ENCODE results near the gene RABGAP1L.

RABGAP1L gene

GRCh38 chr1:174995121-174995520 lies 835.8 kb downstream of the RABGAP1L start:
- Histone ChIP-seq H3K27ac (ENCODE audit: low read depth, low read length) (no peak overlapping the region), H3K4me3 (ENCODE audit: low read depth, low read length) (no peak overlapping the region), H3K4me1 (ENCODE audit: control insufficient read depth in 1 of 2, insufficient read depth in 2 of 2, low read length in 2 of 2) (no peaks in the 10 kb centered on the region), H3K79me2 (ENCODE audit: control insufficient read depth, insufficient read depth, low read length, poor library complexity) (peaks cover 9% of the 10 kb centered on the region), H3K14ac (ENCODE audit: low read length) (no peak overlapping the region), H3K9ac (ENCODE audit: low read length) (no peak overlapping the region), H4K8ac (ENCODE audit: low read depth, low read length) (no peak overlapping the region), H3K79me1 (ENCODE audit: low read length) (peaks cover 11% of the 10 kb centered on the region), H2BK120ac (ENCODE audit: insufficient read depth, low read length, poor library complexity) (no peak overlapping the region), H4K12ac (ENCODE audit: low read depth, low read length) (no peak overlapping the region), H2BK5ac (ENCODE audit: low read depth, low read length, poor library complexity) (no peak overlapping the region), H3K18ac (ENCODE audit: low read length) (no peak overlapping the region), H4K91ac (ENCODE audit: low read depth, low read length) (no peak overlapping the region), H3K9me3 (ENCODE audit: insufficient read depth, low read depth, low read length) (no peaks in the 10 kb centered on the region), H3K27me3 (ENCODE audit: insufficient read depth, low read length) (no peaks in the 10 kb centered on the region), H2AFZ (ENCODE audit: insufficient read depth, low read length, poor library complexity) (no peak overlapping the region), H3K4ac (ENCODE audit: low read depth, low read length) (no peak overlapping the region), H3K36me3 (ENCODE audit: control insufficient read depth in 1 of 2, insufficient read depth in 2 of 2, low read length in 2 of 2) (no peaks in the 10 kb centered on the region), H2BK12ac (ENCODE audit: low read length) (no peak overlapping the region), H2AK5ac (ENCODE audit: low read length) (no peak overlapping the region), H3K4me2 (ENCODE audit: low read length) (no peak overlapping the region), H3K23ac (ENCODE audit: low read length) (no peak overlapping the region)
- DNase-seq, result no peak
- WGBS (ENCODE audit: extremely low coverage, insufficient coverage, insufficient read length), result no CpG with 5 or more reads among the region's 3 CpGs

GRCh38 chr1:174995916-174996315 lies 836.6 kb downstream of the RABGAP1L start:
- no peak overlapping the region for H2BK120ac ChIP-seq (ENCODE audit: insufficient read depth, low read length, poor library complexity)
- no peak overlapping the region for H3K18ac ChIP-seq (ENCODE audit: low read length)
- no peak overlapping the region for H2AK5ac ChIP-seq (ENCODE audit: low read length)
- H3K4me1 ChIP-seq (ENCODE audit: control insufficient read depth in 1 of 2, insufficient read depth in 2 of 2, low read length in 2 of 2), result no peaks in the 10 kb centered on the region
- no peak overlapping the region for H3K4ac ChIP-seq (ENCODE audit: low read depth, low read length)
- H3K23ac ChIP-seq (ENCODE audit: low read length), result no peak overlapping the region
- H4K91ac ChIP-seq (ENCODE audit: low read depth, low read length), result no peak overlapping the region
- no CpG with 5 or more reads among the region's 1 CpG for WGBS (ENCODE audit: extremely low coverage, insufficient coverage, insufficient read length)
- no peak overlapping the region for H2BK5ac ChIP-seq (ENCODE audit: low read depth, low read length, poor library complexity)
- no peak overlapping the region for H2BK12ac ChIP-seq (ENCODE audit: low read length)
- H4K8ac ChIP-seq (ENCODE audit: low read depth, low read length), result no peak overlapping the region
- H4K12ac ChIP-seq (ENCODE audit: low read depth, low read length), result no peak overlapping the region
- no peak overlapping the region for H3K4me3 ChIP-seq (ENCODE audit: low read depth, low read length)
- no peak overlapping the region for H3K4me2 ChIP-seq (ENCODE audit: low read length)
- no peak overlapping the region for H3K27ac ChIP-seq (ENCODE audit: low read depth, low read length)
- DNase-seq, result no peak
- no peaks in the 10 kb centered on the region for H3K27me3 ChIP-seq (ENCODE audit: insufficient read depth, low read length)
- no peak overlapping the region for H2AFZ ChIP-seq (ENCODE audit: insufficient read depth, low read length, poor library complexity)
- no peaks in the 10 kb centered on the region for H3K36me3 ChIP-seq (ENCODE audit: control insufficient read depth in 1 of 2, insufficient read depth in 2 of 2, low read length in 2 of 2)
- peaks cover 13% of the 10 kb centered on the region for H3K79me2 ChIP-seq (ENCODE audit: control insufficient read depth, insufficient read depth, low read length, poor library complexity)
- H3K14ac ChIP-seq (ENCODE audit: low read length), result no peak overlapping the region
- peaks cover 15% of the 10 kb centered on the region for H3K79me1 ChIP-seq (ENCODE audit: low read length)
- no peak overlapping the region for H3K9ac ChIP-seq (ENCODE audit: low read length)
- no peaks in the 10 kb centered on the region for H3K9me3 ChIP-seq (ENCODE audit: insufficient read depth, low read depth, low read length)

GRCh38 chr1:174996476-174996875 lies 837.2 kb downstream of the RABGAP1L start:
- H2BK120ac ChIP-seq (ENCODE audit: insufficient read depth, low read length, poor library complexity), result no peak overlapping the region
- no peak overlapping the region for H4K8ac ChIP-seq (ENCODE audit: low read depth, low read length)
- peaks cover 13% of the 10 kb centered on the region for H3K79me2 ChIP-seq (ENCODE audit: control insufficient read depth, insufficient read depth, low read length, poor library complexity)
- H2BK12ac ChIP-seq (ENCODE audit: low read length), result no peak overlapping the region
- no peak overlapping the region for H3K27ac ChIP-seq (ENCODE audit: low read depth, low read length)
- no peak overlapping the region for H3K4ac ChIP-seq (ENCODE audit: low read depth, low read length)
- H3K14ac ChIP-seq (ENCODE audit: low read length), result no peak overlapping the region
- no peak overlapping the region for H3K18ac ChIP-seq (ENCODE audit: low read length)
- H3K9ac ChIP-seq (ENCODE audit: low read length), result no peak overlapping the region
- no peak overlapping the region for H4K91ac ChIP-seq (ENCODE audit: low read depth, low read length)
- no peaks in the 10 kb centered on the region for H3K4me1 ChIP-seq (ENCODE audit: control insufficient read depth in 1 of 2, insufficient read depth in 2 of 2, low read length in 2 of 2)
- H3K23ac ChIP-seq (ENCODE audit: low read length), result no peak overlapping the region
- DNase-seq, result peak in 1 of 2 donors; percentile 78
- H2AFZ ChIP-seq (ENCODE audit: insufficient read depth, low read length, poor library complexity), result no peak overlapping the region
- H2BK5ac ChIP-seq (ENCODE audit: low read depth, low read length, poor library complexity), result no peak overlapping the region
- H3K27me3 ChIP-seq (ENCODE audit: insufficient read depth, low read length), result no peaks in the 10 kb centered on the region
- no peaks in the 10 kb centered on the region for H3K9me3 ChIP-seq (ENCODE audit: insufficient read depth, low read depth, low read length)
- no peak overlapping the region for H2AK5ac ChIP-seq (ENCODE audit: low read length)
- no peak overlapping the region for H3K4me2 ChIP-seq (ENCODE audit: low read length)
- H3K4me3 ChIP-seq (ENCODE audit: low read depth, low read length), result no peak overlapping the region
- WGBS (ENCODE audit: extremely low coverage, insufficient coverage, insufficient read length), result no CpG with 5 or more reads among the region's 1 CpG
- H4K12ac ChIP-seq (ENCODE audit: low read depth, low read length), result no peak overlapping the region
- no peaks in the 10 kb centered on the region for H3K36me3 ChIP-seq (ENCODE audit: control insufficient read depth in 1 of 2, insufficient read depth in 2 of 2, low read length in 2 of 2)
- H3K79me1 ChIP-seq (ENCODE audit: low read length), result peaks cover 15% of the 10 kb centered on the region

GRCh38 chr1:174997041-174997440 lies 837.7 kb downstream of the RABGAP1L start:
- DNase-seq, result no peak
- H3K4me3 ChIP-seq (ENCODE audit: low read depth, low read length), result no peak overlapping the region
- no peak overlapping the region for H3K9ac ChIP-seq (ENCODE audit: low read length)
- no peak overlapping the region for H3K27ac ChIP-seq (ENCODE audit: low read depth, low read length)
- no CpG with 5 or more reads among the region's 3 CpGs for WGBS (ENCODE audit: extremely low coverage, insufficient coverage, insufficient read length)
- no peak overlapping the region for H3K23ac ChIP-seq (ENCODE audit: low read length)
- no peak overlapping the region for H2AFZ ChIP-seq (ENCODE audit: insufficient read depth, low read length, poor library complexity)
- no peak overlapping the region for H3K4ac ChIP-seq (ENCODE audit: low read depth, low read length)
- no peak overlapping the region for H2AK5ac ChIP-seq (ENCODE audit: low read length)
- H4K8ac ChIP-seq (ENCODE audit: low read depth, low read length), result no peak overlapping the region
- peaks cover 15% of the 10 kb centered on the region for H3K79me1 ChIP-seq (ENCODE audit: low read length)
- H3K36me3 ChIP-seq (ENCODE audit: control insufficient read depth in 1 of 2, insufficient read depth in 2 of 2, low read length in 2 of 2), result no peaks in the 10 kb centered on the region
- no peaks in the 10 kb centered on the region for H3K9me3 ChIP-seq (ENCODE audit: insufficient read depth, low read depth, low read length)
- no peak overlapping the region for H2BK5ac ChIP-seq (ENCODE audit: low read depth, low read length, poor library complexity)
- H2BK12ac ChIP-seq (ENCODE audit: low read length), result no peak overlapping the region
- no peaks in the 10 kb centered on the region for H3K27me3 ChIP-seq (ENCODE audit: insufficient read depth, low read length)
- no peak overlapping the region for H2BK120ac ChIP-seq (ENCODE audit: insufficient read depth, low read length, poor library complexity)
- no peak overlapping the region for H4K91ac ChIP-seq (ENCODE audit: low read depth, low read length)
- no peak overlapping the region for H3K4me2 ChIP-seq (ENCODE audit: low read length)
- H4K12ac ChIP-seq (ENCODE audit: low read depth, low read length), result no peak overlapping the region
- H3K4me1 ChIP-seq (ENCODE audit: control insufficient read depth in 1 of 2, insufficient read depth in 2 of 2, low read length in 2 of 2), result no peaks in the 10 kb centered on the region
- peaks cover 17% of the 10 kb centered on the region for H3K79me2 ChIP-seq (ENCODE audit: control insufficient read depth, insufficient read depth, low read length, poor library complexity)
- no peak overlapping the region for H3K14ac ChIP-seq (ENCODE audit: low read length)
- H3K18ac ChIP-seq (ENCODE audit: low read length), result no peak overlapping the region

All from trophoblast cell (in vitro differentiated cells and primary cell).